CD4-positive, alpha-beta memory T cell (primary cell): Measurements from ENCODE around the gene CAPN2. TPM values are rescaled to one million over a fixed set of nuclear protein-coding genes. Genes with fewer than 3 reads are reported as not detected.

ENCODE experiments used
- CTCF ChIA-PET: fragments of 350-600 bp; sonication (Branson Sonifier 250); formaldehyde crosslinking; loops from one replicate; lab custom pipeline; 2021; ENCODE audit warnings: inconsistent platforms; ENCODE audit not compliant: partially characterized antibody; lab: Charles Lee
- POLR2A ChIA-PET: fragments of 350-600 bp; sonication (Branson Sonifier 250); formaldehyde crosslinking; loops from one replicate; lab custom pipeline; 2021; ENCODE audit not compliant: partially characterized antibody; lab: Charles Lee
- DNase-seq, 5 donors: peaks; one replicate each; pipeline versions ENCODE4 v3.0.0 to v3.0.0-alpha.2; 2020 to 2022; ENCODE audit warnings: mixed read lengths in 1 of 5
- H3K27ac ChIP-seq: one replicate; pipeline ENCODE4 v1.7.0; 2013; ENCODE audit warnings: low read depth, low read length
- H3K27me3 ChIP-seq: 2 replicates; pipeline ENCODE4 v1.7.0; 2013; ENCODE audit warnings: mild to moderate bottlenecking, low read length, moderate library complexity; ENCODE audit not compliant: insufficient read depth
- H3K36me3 ChIP-seq: 2 replicates; pipeline ENCODE4 v1.7.0; 2013; ENCODE audit warnings: mild to moderate bottlenecking, low read length, moderate library complexity; ENCODE audit not compliant: insufficient read depth
- H3K4me1 ChIP-seq: 2 replicates; pipeline ENCODE4 v1.7.0; 2013; ENCODE audit warnings: mild to moderate bottlenecking, low read length, moderate library complexity; ENCODE audit not compliant: insufficient read depth
- H3K4me3 ChIP-seq, 2 donors: one replicate each; pipeline ENCODE4 v1.7.0; 2013; ENCODE audit warnings: low read length in 2 of 2, mild to moderate bottlenecking in 1 of 2
- H3K9me3 ChIP-seq, 2 donors: one replicate each; pipeline ENCODE4 v1.7.0; 2013; ENCODE audit warnings: low read length in 2 of 2, control low read depth in 1 of 2; ENCODE audit not compliant: control insufficient read depth in 1 of 2
- H3K27ac Mint-ChIP-seq, 7 donors: one replicate each; pipeline ENCODE4 v1.8.0; 2020 to 2021; ENCODE audit warnings: mixed read lengths in 7 of 7, mild to moderate bottlenecking in 6 of 7, inconsistent platforms in 3 of 7, moderate library complexity in 3 of 7
- H3K27me3 Mint-ChIP-seq, 2 donors: one replicate each; pipeline ENCODE4 v1.8.0; 2020 to 2021; ENCODE audit warnings: mixed read lengths in 2 of 2
- H3K36me3 Mint-ChIP-seq, 2 donors: one replicate each; pipeline ENCODE4 v1.8.0; 2020 to 2021; ENCODE audit warnings: mixed read lengths in 2 of 2, inconsistent platforms in 1 of 2, mild to moderate bottlenecking in 1 of 2
- H3K4me1 Mint-ChIP-seq, 4 donors: one replicate each; pipeline ENCODE4 v1.8.0; 2020 to 2021; ENCODE audit warnings: mixed read lengths in 4 of 4, mild to moderate bottlenecking in 1 of 4
- H3K4me3 Mint-ChIP-seq, 8 donors: one replicate each; pipeline ENCODE4 v1.8.0; 2020 to 2021; ENCODE audit warnings: mixed read lengths in 8 of 8, mild to moderate bottlenecking in 7 of 8, moderate library complexity in 6 of 8, inconsistent platforms in 3 of 8
- H3K9me3 Mint-ChIP-seq, 8 donors: one replicate each; pipeline ENCODE4 v1.8.0; 2020 to 2021; ENCODE audit warnings: mixed read lengths in 8 of 8, mild to moderate bottlenecking in 5 of 8, inconsistent platforms in 3 of 8, moderate library complexity in 1 of 8
- intact Hi-C: fragments of 100-400 bp; cut with micrococcal nuclease; formaldehyde crosslinking; loops from one replicate; pipeline ENCODE4 v1.15.1; 2023
- polyA plus RNA-seq, 2 donors: library from polyadenylated mRNA; unstranded; fragments of 300-500 nt; fragmentation: Illumina TruSeq; gene quantifications; one replicate each; pipeline ENCODE4 v1.2.3, GENCODE V29; 2021
- total RNA-seq, 2 experiments: library from RNA; stranded (reverse); gene quantifications; one replicate each; pipeline ENCODE4 v1.2.3, GENCODE V29; 2021

Gene CAPN2
- total and polyA plus RNA-seq, 4 experiments from 2014 or later: 146 to 231 (median 179) TPM

DNA sequence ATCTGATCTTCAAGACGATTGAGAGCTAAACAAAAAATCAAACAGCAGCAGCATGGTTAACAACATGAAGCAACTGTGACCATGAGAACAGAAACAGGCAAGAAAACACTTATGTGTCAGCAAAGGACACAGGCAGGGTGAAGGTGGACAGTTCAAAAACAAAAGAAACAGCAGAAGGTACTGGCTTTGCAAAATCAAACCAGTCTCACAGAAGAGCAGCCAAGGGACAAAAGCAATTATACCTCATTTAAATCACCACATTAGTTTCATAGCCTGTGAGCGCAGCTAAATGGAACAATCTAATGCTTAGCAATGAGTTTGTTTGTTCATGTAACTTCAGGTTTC lies 59.1 kb downstream of the CAPN2 start:
- Histone ChIP-seq H3K27ac (no peak overlapping the region), H3K36me3 (peaks cover 69% of the 10 kb centered on the region), H3K27me3 (no peaks in the 10 kb centered on the region), H3K9me3 (no peaks in the 10 kb centered on the region), H3K4me3 (no peak overlapping the region), H3K4me1 (peaks cover 15% of the 10 kb centered on the region)
- no peaks in the 10 kb centered on the region for H3K9me3 Mint-ChIP-seq
- CTCF ChIA-PET: interaction anchor here (1.1 to 3.7 kb wide), 2 partner anchors 22 to 75 kb away, joined by 3 to 23 read pairs; no protein-coding TSS in a partner anchor
- no peaks in the 10 kb centered on the region for H3K27me3 Mint-ChIP-seq
- DNase-seq: no peak
- H3K36me3 Mint-ChIP-seq: peaks cover 50 to 74% of the 10 kb centered on the region in 2 donors
- POLR2A ChIA-PET: interaction anchor here (0.6 to 1.4 kb wide), 4 partner anchors 16 to 75 kb away, joined by 3 to 4 read pairs (median 3); partner anchors contain the start of genes CAPN2 and TP53BP2
- no peak overlapping the region for H3K4me3 Mint-ChIP-seq
- peaks cover 12 to 31% (median 20%) of the 10 kb centered on the region in 4 donors for H3K4me1 Mint-ChIP-seq
- peak overlapping the region; percentile 43 to 82 (median 58) for H3K27ac Mint-ChIP-seq
- intact Hi-C loops: no loop called here

GRCh38 chr1:223771814-223772770 lies 59.8 kb downstream of the CAPN2 start:
- H3K4me1 Mint-ChIP-seq: peaks cover 15 to 34% (median 22%) of the 10 kb centered on the region in 4 donors
- no peak overlapping the region for H3K27ac ChIP-seq
- peaks cover 69% of the 10 kb centered on the region for H3K36me3 ChIP-seq
- H3K36me3 Mint-ChIP-seq: peaks cover 53 to 78% of the 10 kb centered on the region in 2 donors
- intact Hi-C loops: no loop called here
- H3K27ac Mint-ChIP-seq: peak overlapping the region; percentile 43 to 82 (median 60)
- no peaks in the 10 kb centered on the region for H3K27me3 Mint-ChIP-seq
- DNase-seq: no peak
- no peak overlapping the region for H3K4me3 Mint-ChIP-seq
- ChIA-PET POLR2A (interaction anchor here (0.6 to 1.4 kb wide), 5 partner anchors 17 to 624 kb away, joined by 3 to 4 read pairs (median 3); partner anchors contain the start of genes CAPN2 and TP53BP2), CTCF (interaction anchor here (1.1 to 3.7 kb wide), 2 partner anchors 23 to 76 kb away, joined by 3 to 23 read pairs; no protein-coding TSS in a partner anchor)
- H3K9me3 Mint-ChIP-seq: peaks cover 0 to 2% (median 0%) of the 10 kb centered on the region in 8 donors
- no peaks in the 10 kb centered on the region for H3K9me3 ChIP-seq
- H3K4me3 ChIP-seq: no peak overlapping the region
- H3K27me3 ChIP-seq: no peaks in the 10 kb centered on the region
- peaks cover 15% of the 10 kb centered on the region for H3K4me1 ChIP-seq

- Mint-ChIP-seq H3K27me3 (no peaks in the 10 kb centered on the region), H3K27ac (peak overlapping the region in 3 of 7 donors; percentile 22 to 42 (median 24)), H3K9me3 (peaks cover 0 to 2% (median 0%) of the 10 kb centered on the region in 8 donors), H3K4me3 (no peak overlapping the region), H3K36me3 (peaks cover 58 to 81% of the 10 kb centered on the region in 2 donors), H3K4me1 (peaks cover 19 to 36% (median 24%) of the 10 kb centered on the region in 4 donors)
- ChIA-PET POLR2A (interaction anchor here (1.4 kb wide), 1 partner anchor 73 kb away, joined by 3 read pairs; the partner anchor contains the start of gene TP53BP2), CTCF (interaction anchor here (1.1 kb wide), 1 partner anchor 77 kb away, joined by 3 read pairs; no protein-coding TSS in a partner anchor)
- intact Hi-C loops: no loop called here
- Histone ChIP-seq H3K27ac (no peak overlapping the region), H3K36me3 (peaks cover 74% of the 10 kb centered on the region), H3K4me3 (no peak overlapping the region), H3K4me1 (peaks cover 15% of the 10 kb centered on the region), H3K9me3 (no peaks in the 10 kb centered on the region), H3K27me3 (no peaks in the 10 kb centered on the region)
- no peak for DNase-seq
Measured at GRCh38 chr1:223772771-223773160, 60.4 kb downstream of the CAPN2 start.

- Mint-ChIP-seq H3K27ac (peak overlapping the region in 5 of 7 donors; percentile 2 to 86 (median 39)), H3K4me3 (no peak overlapping the region), H3K9me3 (peaks cover 0 to 2% (median 0%) of the 10 kb centered on the region in 8 donors), H3K4me1 (peaks cover 19 to 36% (median 24%) of the 10 kb centered on the region in 4 donors), H3K36me3 (peaks cover 59 to 89% of the 10 kb centered on the region in 2 donors), H3K27me3 (no peaks in the 10 kb centered on the region)
- Histone ChIP-seq H3K27me3 (no peaks in the 10 kb centered on the region), H3K9me3 (no peaks in the 10 kb centered on the region), H3K36me3 (peaks cover 75% of the 10 kb centered on the region), H3K4me3 (no peak overlapping the region), H3K4me1 (peaks cover 15% of the 10 kb centered on the region), H3K27ac (no peak overlapping the region)
- DNase-seq: no peak
- ChIA-PET CTCF (interaction anchor here (1.1 to 5.0 kb wide), 5 partner anchors 14 to 78 kb away, joined by 3 to 18 read pairs (median 3); no protein-coding TSS in a partner anchor), POLR2A (interaction anchor here (0.5 kb wide), 1 partner anchor 68 kb away, joined by 4 read pairs; no protein-coding TSS in a partner anchor)
- intact Hi-C loops: no loop called here
Measured at GRCh38 chr1:223774134-223774814, 61.9 kb downstream of the CAPN2 start.

GRCh38 chr1:223775054-223775453 lies 62.7 kb downstream of the CAPN2 start:
- H3K27me3 ChIP-seq: no peaks in the 10 kb centered on the region
- ChIA-PET CTCF (interaction anchor here (1.1 to 5.0 kb wide), 6 partner anchors 13 to 79 kb away, joined by 3 to 18 read pairs (median 4); no protein-coding TSS in a partner anchor), POLR2A (interaction anchor here (0.5 to 2.1 kb wide), 2 partner anchors 68 to 71 kb away, joined by 4 to 9 read pairs; partner anchors contain the start of gene TP53BP2)
- Mint-ChIP-seq H3K36me3 (peaks cover 52 to 88% of the 10 kb centered on the region in 2 donors), H3K27ac (peak overlapping the region in 4 of 7 donors; percentile 2 to 86 (median 41)), H3K27me3 (no peaks in the 10 kb centered on the region), H3K4me1 (peaks cover 19 to 36% (median 24%) of the 10 kb centered on the region in 4 donors), H3K9me3 (peaks cover 0 to 2% (median 0%) of the 10 kb centered on the region in 8 donors), H3K4me3 (no peak overlapping the region)
- peaks cover 15% of the 10 kb centered on the region for H3K4me1 ChIP-seq
- no peak overlapping the region for H3K4me3 ChIP-seq
- DNase-seq: no peak
- peaks cover 71% of the 10 kb centered on the region for H3K36me3 ChIP-seq
- no peaks in the 10 kb centered on the region for H3K9me3 ChIP-seq
- intact Hi-C loops: loop anchor here (5.0 kb wide), 1 partner anchor 52 kb away; no protein-coding TSS in a partner anchor
- H3K27ac ChIP-seq: no peak overlapping the region

DNA sequence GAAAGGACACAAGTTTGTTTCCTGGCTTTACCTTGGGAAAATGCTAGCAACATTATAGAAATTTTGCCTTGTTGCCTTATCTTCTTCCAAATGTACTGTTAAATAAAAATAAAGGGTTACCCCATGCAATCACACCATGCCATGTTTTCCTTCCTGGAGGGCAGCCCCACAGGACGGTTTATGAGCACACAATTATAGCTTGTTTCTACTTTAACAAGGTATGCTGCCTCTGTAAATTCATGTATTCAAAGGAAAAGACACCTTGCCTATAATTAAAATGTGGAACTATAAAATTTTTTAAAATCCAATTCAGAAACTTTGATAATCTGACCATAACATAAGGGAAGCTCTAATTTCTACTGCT lies 63.4 kb downstream of the CAPN2 start:
- DNase-seq: no peak
- Histone ChIP-seq H3K4me3 (no peak overlapping the region), H3K4me1 (peaks cover 15% of the 10 kb centered on the region), H3K36me3 (peaks cover 71% of the 10 kb centered on the region), H3K9me3 (no peaks in the 10 kb centered on the region), H3K27ac (no peak overlapping the region), H3K27me3 (no peaks in the 10 kb centered on the region)
- CTCF ChIA-PET: interaction anchor here (1.5 to 5.0 kb wide), 3 partner anchors 26 to 77 kb away, joined by 3 to 18 read pairs (median 8); no protein-coding TSS in a partner anchor
- Mint-ChIP-seq H3K9me3 (peaks cover 0 to 2% (median 0%) of the 10 kb centered on the region in 8 donors), H3K27ac (peak overlapping the region; percentile 81 to 94 (median 85)), H3K4me1 (peaks cover 19 to 36% (median 24%) of the 10 kb centered on the region in 4 donors), H3K36me3 (peaks cover 48 to 88% of the 10 kb centered on the region in 2 donors), H3K4me3 (peak overlapping the region in 2 of 8 donors; percentile 4 to 72), H3K27me3 (no peaks in the 10 kb centered on the region)
- POLR2A ChIA-PET: interaction anchor here (1.1 to 2.1 kb wide), 2 partner anchors 70 to 1063 kb away, joined by 5 to 9 read pairs; partner anchors contain the start of genes AIDA, BROX and TP53BP2
- intact Hi-C loops: loop anchor here (5.0 kb wide), 1 partner anchor 52 kb away; no protein-coding TSS in a partner anchor
